Chondrocyte (in vitro differentiated cells): Measurements from ENCODE around the gene SLC18A3. TPM values are rescaled to one million over a fixed set of nuclear protein-coding genes. Genes with fewer than 3 reads are reported as not detected.
A peak's percentile ranks its signal among the peaks of the same experiment; 100 is the strongest.

Source experiments
- DNase-seq: peaks from one replicate; pipeline ENCODE4 v3.0.0; 2021; ENCODE audit warnings: mixed read lengths, low spot score
- H3K27ac Mint-ChIP-seq: one replicate; pipeline ENCODE4 v1.8.0; 2021; ENCODE audit warnings: mild to moderate bottlenecking, moderate library complexity, mixed read lengths; ENCODE audit not compliant: unreplicated experiment
- H3K27me3 Mint-ChIP-seq: 2 replicates; pipeline ENCODE4 v1.8.0; 2021; ENCODE audit warnings: low read depth, mixed read lengths
- H3K36me3 Mint-ChIP-seq: 2 replicates; pipeline ENCODE4 v1.8.0; 2021; ENCODE audit warnings: low read depth, mixed read lengths
- H3K4me1 Mint-ChIP-seq: 2 replicates; pipeline ENCODE4 v1.8.0; 2021; ENCODE audit warnings: low read depth, mild to moderate bottlenecking, mixed read lengths
- H3K4me3 Mint-ChIP-seq: one replicate; pipeline ENCODE4 v1.8.0; 2021; ENCODE audit warnings: mild to moderate bottlenecking, moderate library complexity, mixed read lengths; ENCODE audit not compliant: unreplicated experiment
- H3K9me3 Mint-ChIP-seq: 2 replicates; pipeline ENCODE4 v1.8.0; 2021; ENCODE audit warnings: low read depth, mixed read lengths
- total RNA-seq: library from RNA; stranded (reverse); gene quantifications from 3 replicates; pipeline ENCODE4 v1.2.1, GENCODE V29; 2021
- TF ChIP-seq, protein P1 (sequence below): fragments of 200-600 bp; sonication (generic); IDR thresholded peaks from 2 replicates; pipeline ENCODE4 v1.5.0; 2021; ENCODE audit warnings: antibody characterized with exemption, mild to moderate bottlenecking, moderate library complexity

Gene SLC18A3
- total RNA-seq, 1 donor from 2014 or later: not detected

DNA sequence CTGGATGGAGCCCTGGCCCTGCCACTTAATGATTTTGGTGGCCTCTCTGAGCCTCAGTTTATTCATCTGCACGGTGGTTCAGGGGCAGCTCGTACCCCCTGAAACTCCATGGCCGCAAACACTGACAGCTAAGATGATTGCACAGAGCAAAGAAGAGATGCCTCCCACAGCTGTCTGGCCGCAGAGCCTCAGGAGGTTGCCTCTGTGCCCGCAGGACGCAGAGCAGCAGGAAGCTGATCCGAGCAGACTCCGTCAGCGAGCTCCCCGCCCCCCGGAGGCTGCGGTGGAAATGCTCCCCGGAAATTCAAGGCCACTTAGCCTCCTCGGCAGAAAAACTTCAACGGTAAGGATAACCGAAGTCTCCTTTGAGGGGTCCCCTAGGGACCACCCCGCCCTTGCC is 39.2 kb downstream of the SLC18A3 start:
- no peak overlapping the region for H3K27ac Mint-ChIP-seq
- peaks cover 45% of the 10 kb centered on the region for H3K27me3 Mint-ChIP-seq
- H3K4me1 Mint-ChIP-seq: no peaks in the 10 kb centered on the region
- DNase-seq: peak; percentile 34
- H3K36me3 Mint-ChIP-seq: no peaks in the 10 kb centered on the region
- no peaks in the 10 kb centered on the region for H3K9me3 Mint-ChIP-seq
- TF ChIP-seq, protein P1, sequence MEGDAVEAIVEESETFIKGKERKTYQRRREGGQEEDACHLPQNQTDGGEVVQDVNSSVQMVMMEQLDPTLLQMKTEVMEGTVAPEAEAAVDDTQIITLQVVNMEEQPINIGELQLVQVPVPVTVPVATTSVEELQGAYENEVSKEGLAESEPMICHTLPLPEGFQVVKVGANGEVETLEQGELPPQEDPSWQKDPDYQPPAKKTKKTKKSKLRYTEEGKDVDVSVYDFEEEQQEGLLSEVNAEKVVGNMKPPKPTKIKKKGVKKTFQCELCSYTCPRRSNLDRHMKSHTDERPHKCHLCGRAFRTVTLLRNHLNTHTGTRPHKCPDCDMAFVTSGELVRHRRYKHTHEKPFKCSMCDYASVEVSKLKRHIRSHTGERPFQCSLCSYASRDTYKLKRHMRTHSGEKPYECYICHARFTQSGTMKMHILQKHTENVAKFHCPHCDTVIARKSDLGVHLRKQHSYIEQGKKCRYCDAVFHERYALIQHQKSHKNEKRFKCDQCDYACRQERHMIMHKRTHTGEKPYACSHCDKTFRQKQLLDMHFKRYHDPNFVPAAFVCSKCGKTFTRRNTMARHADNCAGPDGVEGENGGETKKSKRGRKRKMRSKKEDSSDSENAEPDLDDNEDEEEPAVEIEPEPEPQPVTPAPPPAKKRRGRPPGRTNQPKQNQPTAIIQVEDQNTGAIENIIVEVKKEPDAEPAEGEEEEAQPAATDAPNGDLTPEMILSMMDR: no peak
- no peak overlapping the region for H3K4me3 Mint-ChIP-seq

DNA sequence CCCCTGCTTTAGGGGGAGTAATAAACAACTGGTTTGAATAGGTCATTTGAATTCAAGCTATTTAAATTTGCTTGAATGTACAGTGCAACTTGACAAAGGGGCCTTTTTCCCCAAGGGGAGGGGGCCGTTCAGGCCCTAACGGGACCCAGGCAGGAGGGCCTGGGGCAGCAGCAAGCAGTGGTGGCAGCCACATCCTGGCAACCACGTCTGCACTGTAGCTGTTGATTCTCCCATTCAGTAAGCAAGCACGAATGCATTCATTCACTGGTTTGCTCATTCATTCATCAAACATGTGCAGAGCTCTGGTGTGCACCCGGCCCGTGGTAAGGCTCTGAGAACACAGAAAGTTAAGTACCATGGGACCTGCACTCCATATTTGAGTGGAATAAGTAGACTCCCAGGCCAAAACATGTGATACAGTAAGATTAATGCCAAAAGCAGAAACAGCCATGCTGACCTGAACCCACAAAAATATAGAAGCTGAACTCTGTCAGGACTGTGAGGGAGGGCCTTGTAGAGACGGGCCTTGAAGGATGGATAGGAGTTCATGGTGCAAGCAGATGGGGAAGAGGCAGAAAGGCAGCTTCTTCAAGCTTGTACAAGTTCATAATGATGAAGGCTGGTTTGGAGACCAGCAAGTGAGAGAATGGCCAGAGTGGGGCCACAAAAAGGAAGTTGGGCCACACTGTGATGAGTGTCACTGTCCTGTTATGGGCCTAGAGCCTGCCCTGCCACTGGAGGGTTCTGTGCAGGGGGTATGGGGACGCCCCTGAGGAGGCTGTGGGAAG is 40.0 kb downstream of the SLC18A3 start:
- Mint-ChIP-seq H3K4me3 (no peak overlapping the region), H3K27me3 (peaks cover 39% of the 10 kb centered on the region), H3K9me3 (no peaks in the 10 kb centered on the region), H3K36me3 (no peaks in the 10 kb centered on the region), H3K27ac (no peak overlapping the region), H3K4me1 (no peaks in the 10 kb centered on the region)
- DNase-seq: no peak
- TF ChIP-seq, protein P1: no peak

DNA sequence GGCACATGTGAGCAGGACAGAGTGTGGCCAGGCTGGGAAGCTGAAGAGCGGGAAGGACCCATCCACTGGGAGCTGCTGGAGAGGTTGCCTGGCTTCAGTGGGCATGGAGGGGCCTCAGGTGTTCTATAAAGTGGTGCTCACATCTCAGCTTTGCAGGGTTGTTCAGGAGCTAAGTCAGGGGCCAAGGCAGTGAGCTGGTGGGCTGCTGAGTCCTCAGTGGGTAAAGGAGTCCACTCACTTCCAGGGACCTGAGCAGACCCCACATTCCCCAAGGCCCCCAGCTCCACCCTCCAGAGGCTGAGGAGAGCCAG is 40.6 kb downstream of the SLC18A3 start:
- DNase-seq: peak; percentile 75
- TF ChIP-seq, protein P1: no peak

DNA sequence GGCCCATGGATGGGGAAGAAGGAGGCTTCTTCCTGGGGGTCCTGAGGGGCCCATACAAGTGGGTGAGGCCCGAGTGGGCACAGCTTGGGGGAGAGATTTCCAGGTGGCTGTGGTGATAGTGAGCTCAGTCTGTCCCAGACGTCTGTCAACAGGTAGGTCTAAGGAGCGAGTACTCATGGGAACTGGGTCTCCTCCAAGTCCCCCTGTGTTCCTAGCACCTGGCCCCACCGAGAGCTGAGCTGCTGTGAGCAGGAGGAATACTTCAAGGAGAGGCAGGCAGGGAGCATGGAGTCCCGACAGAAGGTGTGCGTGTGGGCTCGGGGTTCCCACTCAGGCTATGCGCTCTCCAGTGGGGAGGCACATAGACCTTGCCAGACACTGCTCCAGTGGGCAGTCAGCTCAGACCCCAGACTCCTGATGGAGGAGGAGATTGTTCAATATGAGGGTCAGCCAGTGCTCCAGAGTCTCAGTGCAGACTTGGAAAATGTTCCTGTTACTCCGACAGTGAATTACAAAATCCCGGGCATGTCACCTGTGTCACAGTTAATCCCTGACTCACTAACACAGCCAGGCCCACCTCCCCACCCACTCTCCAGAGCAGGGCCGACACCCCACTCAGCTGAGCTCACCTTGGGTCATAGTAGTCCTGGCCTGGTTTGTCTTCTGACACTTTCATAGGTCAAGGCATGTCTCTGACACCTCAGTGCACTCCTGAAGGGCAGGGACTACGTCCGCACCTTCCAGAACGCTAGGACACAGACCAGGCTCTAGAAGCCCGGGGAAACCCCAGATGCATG is 41.1 kb downstream of the SLC18A3 start:
- no peak overlapping the region for H3K27ac Mint-ChIP-seq
- peaks cover 35% of the 10 kb centered on the region for H3K27me3 Mint-ChIP-seq

More for the DNA sequence above, 40.6 kb downstream of the SLC18A3 start:
- no peaks in the 10 kb centered on the region for H3K4me1 Mint-ChIP-seq
- no peak overlapping the region for H3K27ac Mint-ChIP-seq
- H3K27me3 Mint-ChIP-seq: peaks cover 35% of the 10 kb centered on the region
- no peaks in the 10 kb centered on the region for H3K9me3 Mint-ChIP-seq
- no peak overlapping the region for H3K4me3 Mint-ChIP-seq
- no peaks in the 10 kb centered on the region for H3K36me3 Mint-ChIP-seq

DNA sequence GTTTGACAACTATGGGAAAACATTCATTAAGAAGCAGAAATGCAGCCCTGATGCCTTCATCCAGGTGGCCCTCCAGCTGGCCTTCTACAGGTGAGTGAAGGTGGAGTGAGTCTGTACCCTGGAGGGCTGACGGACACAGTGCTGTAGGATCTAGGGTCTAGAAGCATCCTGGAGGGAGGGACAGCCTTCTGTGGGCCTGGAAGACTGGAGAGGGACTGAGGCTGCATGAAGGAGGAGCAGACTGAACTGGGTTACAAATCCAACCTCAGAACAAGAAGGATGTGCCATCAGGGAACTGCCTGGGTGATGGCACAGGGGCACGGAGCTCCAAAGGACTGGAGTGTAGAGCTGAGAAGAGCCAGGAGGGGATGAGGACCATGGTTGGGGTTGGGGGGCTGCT is 41.8 kb downstream of the SLC18A3 start:
- Mint-ChIP-seq H3K4me3 (no peak overlapping the region), H3K36me3 (no peaks in the 10 kb centered on the region), H3K27ac (no peak overlapping the region), H3K4me1 (no peaks in the 10 kb centered on the region), H3K27me3 (peaks cover 35% of the 10 kb centered on the region), H3K9me3 (no peaks in the 10 kb centered on the region)
- TF ChIP-seq, protein P1: no peak
- no peak for DNase-seq

More for the DNA sequence above, 41.1 kb downstream of the SLC18A3 start:
- Mint-ChIP-seq H3K36me3 (no peaks in the 10 kb centered on the region), H3K4me1 (no peaks in the 10 kb centered on the region), H3K4me3 (no peak overlapping the region), H3K9me3 (no peaks in the 10 kb centered on the region)
- DNase-seq: peak; percentile 71
- TF ChIP-seq, protein P1: no peak
